Ascending aorta (tissue), 2 donors: ENCODE data around the gene MMP8. TPM values are rescaled to one million over a fixed set of nuclear protein-coding genes. Genes with fewer than 3 reads are reported as not detected.

Experiments
- DNase-seq, 2 donors: peaks; one replicate each; pipeline ENCODE4 v3.0.0-alpha.2; 2019; ENCODE audit warnings: low spot score in 2 of 2
- H3K27ac ChIP-seq, 2 donors: fragments of 200-600 bp; sonication (generic); one replicate each; pipeline ENCODE4 v1.5.1; 2016 to 2017; ENCODE audit warnings: mild to moderate bottlenecking in 1 of 2
- H3K27me3 ChIP-seq: fragments of 200-600 bp; sonication (generic); one replicate; pipeline ENCODE4 v1.5.1; 2017
- H3K36me3 ChIP-seq, 2 donors: fragments of 200-600 bp; sonication (generic); one replicate each; pipeline ENCODE4 v1.5.1; 2016
- H3K4me1 ChIP-seq, 2 donors: fragments of 200-600 bp; sonication (generic); one replicate each; pipeline ENCODE4 v1.5.1; 2016 to 2017; ENCODE audit warnings: mild to moderate bottlenecking in 1 of 2
- H3K4me3 ChIP-seq, 2 donors: fragments of 200-600 bp; sonication (generic); one replicate each; pipeline ENCODE4 v1.5.1; 2016 to 2017; ENCODE audit warnings: mild to moderate bottlenecking in 1 of 2
- H3K9me3 ChIP-seq, 2 donors: fragments of 200-600 bp; sonication (generic); one replicate each; pipeline ENCODE4 v1.5.1; 2016
- CTCF ChIP-seq, 3 experiments: fragments of 200-600 bp in 2 of 3; fragments of 450-650 bp in 1 of 3; sonication (generic) in 2 of 3; IDR thresholded peaks; one replicate each; pipeline ENCODE4 v1.5.1; 2016 to 2019; ENCODE audit warnings: antibody characterized with exemption in 3 of 3, mild to moderate bottlenecking in 1 of 3, moderate library complexity in 1 of 3
- intact Hi-C: fragments of 100-400 bp; cut with DNase I; formaldehyde crosslinking; loops from one replicate; pipeline ENCODE4 v1.15.1; 2023
- total RNA-seq: library from RNA; depleted of rRNA; stranded (reverse); fragments of >200 nt; gene quantifications from one replicate; pipeline ENCODE4 v1.1.0, GENCODE V29; 2016

Gene MMP8
- total RNA-seq, 1 donor from 2014 or later = not detected

DNA sequence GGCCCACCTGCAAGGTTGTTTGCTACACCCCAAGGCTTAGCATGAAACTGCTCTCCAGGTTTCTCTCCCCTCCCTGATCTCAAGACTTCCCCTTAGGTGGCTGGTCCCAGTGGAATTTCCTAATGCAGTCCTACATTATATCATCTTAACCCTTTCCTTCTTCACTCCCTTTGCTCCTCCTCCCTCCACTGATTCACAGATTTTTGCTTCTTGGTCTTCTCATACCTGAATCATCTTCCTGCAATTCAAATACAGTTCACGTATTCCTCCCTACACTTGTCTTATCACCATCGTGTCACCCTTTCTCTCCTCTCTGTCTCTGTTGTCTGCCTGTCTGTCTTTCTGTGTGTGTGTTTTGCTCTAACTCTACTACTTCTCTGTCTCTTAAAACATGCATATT lies 38.7 kb upstream of the MMP8 start:
- intact Hi-C loops = no loop called here
- no peaks in the 10 kb centered on the region for H3K27me3 ChIP-seq
- no peak for TF ChIP-seq CTCF (IDR thresholded peaks at IDR 0.05)

GRCh38 chr11:102762361-102762767 lies 37.6 kb upstream of the MMP8 start:
- Histone ChIP-seq H3K36me3 (no peaks in the 10 kb centered on the region), H3K4me1 (no peaks in the 10 kb centered on the region), H3K9me3 (no peaks in the 10 kb centered on the region), H3K27me3 (no peaks in the 10 kb centered on the region), H3K4me3 (no peak overlapping the region), H3K27ac (no peak overlapping the region)
- no peak for DNase-seq
- TF ChIP-seq CTCF (IDR thresholded peaks at IDR 0.05) = no peak
- intact Hi-C loops = no loop called here

More for the DNA sequence above, 38.7 kb upstream of the MMP8 start:
- Histone ChIP-seq H3K4me1 (no peaks in the 10 kb centered on the region), H3K27ac (no peak overlapping the region), H3K36me3 (no peaks in the 10 kb centered on the region), H3K9me3 (no peaks in the 10 kb centered on the region), H3K4me3 (no peak overlapping the region)
- no peak for DNase-seq

- no peaks in the 10 kb centered on the region for H3K27me3 ChIP-seq
- intact Hi-C loops = no loop called here
- no peak overlapping the region for H3K27ac ChIP-seq
- no peaks in the 10 kb centered on the region for H3K9me3 ChIP-seq
- H3K4me3 ChIP-seq = no peak overlapping the region
- no peak for TF ChIP-seq CTCF (IDR thresholded peaks at IDR 0.05)
- no peaks in the 10 kb centered on the region for H3K4me1 ChIP-seq
- H3K36me3 ChIP-seq = no peaks in the 10 kb centered on the region
- no peak for DNase-seq
Measured at GRCh38 chr11:102761646-102762238, 37.0 kb upstream of the MMP8 start.

- DNase-seq = no peak
- H3K4me1 ChIP-seq = no peaks in the 10 kb centered on the region
Measured at GRCh38 chr11:102760344-102761035, 35.7 kb upstream of the MMP8 start.

GRCh38 chr11:102757823-102758549 lies 33.2 kb upstream of the MMP8 start:
- Histone ChIP-seq H3K27ac (no peak overlapping the region), H3K36me3 (no peaks in the 10 kb centered on the region), H3K4me3 (no peak overlapping the region), H3K27me3 (no peaks in the 10 kb centered on the region), H3K9me3 (no peaks in the 10 kb centered on the region), H3K4me1 (no peaks in the 10 kb centered on the region)
- intact Hi-C loops = no loop called here
- no peak for DNase-seq
- TF ChIP-seq CTCF (IDR thresholded peaks at IDR 0.05) = no peak

More at GRCh38 chr11:102760344-102761035, 35.7 kb upstream of the MMP8 start:
- intact Hi-C loops = no loop called here
- Histone ChIP-seq H3K36me3 (no peaks in the 10 kb centered on the region), H3K27me3 (no peaks in the 10 kb centered on the region), H3K4me3 (no peak overlapping the region), H3K27ac (no peak overlapping the region), H3K9me3 (no peaks in the 10 kb centered on the region)
- no peak for TF ChIP-seq CTCF (IDR thresholded peaks at IDR 0.05)
